NCI-H2029 (cell line): ENCODE results near the gene HCFC1R1.
"Not testable (repeated sequence)": the region's sequence is repeated elsewhere in the genome, so short reads cannot be mapped to it uniquely, and the experiment has no call there.

Source experiments
- DNase-seq: peaks from one replicate; lab custom pipeline; 2025; lab: John Stamatoyannopoulos, UW

Gene HCFC1R1, protein sequence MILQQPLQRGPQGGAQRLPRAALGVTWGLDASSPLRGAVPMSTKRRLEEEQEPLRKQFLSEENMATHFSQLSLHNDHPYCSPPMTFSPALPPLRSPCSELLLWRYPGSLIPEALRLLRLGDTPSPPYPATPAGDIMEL

DNA sequence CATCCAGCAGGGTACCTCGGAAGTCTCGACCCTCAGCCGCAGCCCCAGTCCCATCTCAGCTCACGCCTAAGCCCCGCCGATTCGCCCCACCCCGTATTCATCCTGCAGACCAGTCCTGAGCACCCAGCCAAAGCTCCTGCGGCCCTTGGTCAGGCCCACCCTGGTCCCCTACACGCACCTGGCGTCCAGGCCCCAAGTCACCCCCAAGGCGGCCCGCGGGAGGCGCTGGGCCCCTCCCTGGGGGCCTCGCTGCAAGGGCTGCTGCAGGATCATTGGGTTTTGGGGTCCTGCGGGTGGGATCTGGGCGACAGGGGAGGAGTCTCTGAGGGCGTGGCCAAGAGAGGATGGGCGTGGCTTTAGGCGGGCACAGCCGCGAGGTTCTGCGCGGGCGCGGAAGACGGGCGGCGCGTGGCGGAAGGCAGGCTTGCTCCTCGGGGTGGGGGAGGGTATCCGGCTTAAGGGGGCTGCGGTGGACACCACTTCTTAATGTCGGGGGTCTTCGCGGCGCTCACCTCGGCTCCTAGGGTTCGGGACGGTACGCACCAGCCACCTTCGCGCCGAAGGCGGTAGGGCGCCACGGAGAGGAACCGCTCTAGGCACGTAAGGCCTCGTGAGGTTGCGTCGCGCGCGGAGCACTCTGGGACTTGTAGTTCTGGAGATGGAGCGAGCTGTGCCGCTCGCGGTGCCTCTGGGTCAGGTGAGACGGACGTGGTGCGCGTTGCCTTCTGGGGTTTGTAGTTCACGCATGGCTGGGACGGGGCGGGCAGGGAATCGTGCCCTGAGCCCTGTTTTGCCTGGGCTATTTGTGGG is at the start of gene HCFC1R1, which contains the start of gene THOC6:
HCFC1R1 (minus strand) TSS at position 274 of the 810 bp plus-strand sequence; CDS start at position 273, 1 bp downstream.
THOC6 (plus strand) TSS at position 367 of the 810 bp plus-strand sequence; CDS start at position 659, 292 bp downstream.
- peak; percentile 95 for DNase-seq

DNA sequence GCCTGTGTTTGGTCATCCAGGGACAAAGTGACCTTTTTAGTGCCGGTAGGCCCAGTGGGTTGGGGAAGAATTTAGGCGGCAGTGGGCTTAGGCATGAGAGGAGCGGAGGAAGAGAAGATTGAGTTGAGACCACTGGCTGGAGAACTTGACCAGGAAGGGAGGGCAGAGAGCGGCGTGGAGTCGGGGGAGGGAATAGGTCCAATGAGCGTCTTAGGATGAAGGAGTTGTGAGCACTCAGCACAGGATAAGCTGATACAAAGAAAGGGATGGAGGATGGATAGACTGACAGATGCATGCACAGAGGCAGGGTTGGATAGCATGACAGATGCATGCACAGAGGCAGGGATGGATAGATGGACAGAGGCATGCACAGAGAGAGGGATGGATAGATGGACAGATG is 49.7 kb upstream of the HCFC1R1 start:
- DNase-seq, result no peak

DNA sequence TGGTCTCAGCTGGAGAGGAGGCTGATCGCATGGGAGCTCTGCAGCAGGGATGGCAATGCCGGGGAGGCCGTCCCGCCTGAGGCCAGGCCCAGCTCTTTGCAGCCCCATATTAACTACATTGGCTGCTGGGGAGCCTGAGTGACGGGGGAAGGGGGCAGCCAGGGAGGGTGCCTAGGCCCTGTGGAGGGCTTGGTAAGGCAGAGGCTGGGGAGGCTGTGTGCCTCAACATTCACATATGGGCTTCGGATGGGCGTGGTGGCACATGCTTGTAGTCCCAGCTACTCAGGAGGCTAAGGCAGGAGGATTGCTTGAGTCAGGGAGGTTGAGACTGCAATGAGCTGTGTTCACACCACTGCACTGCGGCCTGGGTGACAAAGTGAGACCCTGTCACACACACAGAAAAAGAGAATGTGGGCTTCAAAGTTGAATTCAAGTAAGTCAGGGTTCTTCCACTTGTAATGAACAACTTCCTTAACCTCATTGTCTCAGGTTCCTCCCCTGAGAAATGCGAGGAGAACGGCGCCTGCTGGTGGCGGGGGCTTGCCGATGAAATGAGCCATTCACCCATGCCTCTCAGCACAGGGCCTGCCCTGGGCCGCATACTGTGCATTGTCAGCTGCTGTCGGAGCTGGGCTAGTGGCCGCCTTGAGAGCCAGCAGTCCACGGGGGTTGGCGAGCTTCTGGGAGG is 49.0 kb upstream of the HCFC1R1 start:
- DNase-seq, result not testable (repeated sequence)

DNA sequence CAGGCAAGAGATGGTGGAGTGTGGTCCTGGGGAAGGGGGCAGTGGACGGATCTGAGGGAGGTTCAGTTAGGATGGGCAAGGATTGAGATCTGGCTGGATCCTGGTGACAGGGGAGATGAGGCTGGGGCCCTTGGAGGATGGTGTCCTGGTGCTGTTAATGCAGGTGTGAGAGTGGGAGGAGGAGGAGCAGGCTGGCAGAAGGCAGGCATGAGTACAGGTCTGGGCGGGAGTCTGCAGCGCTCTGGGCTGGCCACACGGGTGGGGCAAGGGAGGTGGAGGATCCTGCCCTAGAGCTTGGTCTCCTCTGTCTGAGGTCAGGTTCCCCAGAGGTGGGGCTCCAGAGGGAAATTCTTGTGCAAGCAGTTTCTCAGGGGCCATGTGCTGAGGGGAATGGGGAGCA is 48.4 kb upstream of the HCFC1R1 start:
- not testable (repeated sequence) for DNase-seq

DNA sequence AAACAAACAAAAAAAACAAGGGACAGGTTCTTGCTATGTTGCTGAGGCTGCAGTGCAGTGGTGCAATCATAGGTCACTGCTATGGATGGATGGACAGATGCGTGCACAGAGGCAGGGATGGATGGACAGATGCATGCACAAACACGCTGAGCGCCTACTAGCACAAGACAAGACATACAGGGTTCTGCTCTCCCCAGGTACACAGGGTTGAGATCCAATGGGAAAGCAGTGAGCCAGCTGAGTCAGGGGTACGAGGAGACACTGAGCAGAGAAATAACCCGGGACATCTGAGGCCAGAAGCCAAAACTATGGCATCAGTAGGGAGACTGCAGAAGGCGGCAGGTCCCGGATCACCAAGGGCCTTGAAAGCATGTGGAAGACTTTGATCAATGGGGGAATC is 47.9 kb upstream of the HCFC1R1 start:
- DNase-seq, result no peak

DNA sequence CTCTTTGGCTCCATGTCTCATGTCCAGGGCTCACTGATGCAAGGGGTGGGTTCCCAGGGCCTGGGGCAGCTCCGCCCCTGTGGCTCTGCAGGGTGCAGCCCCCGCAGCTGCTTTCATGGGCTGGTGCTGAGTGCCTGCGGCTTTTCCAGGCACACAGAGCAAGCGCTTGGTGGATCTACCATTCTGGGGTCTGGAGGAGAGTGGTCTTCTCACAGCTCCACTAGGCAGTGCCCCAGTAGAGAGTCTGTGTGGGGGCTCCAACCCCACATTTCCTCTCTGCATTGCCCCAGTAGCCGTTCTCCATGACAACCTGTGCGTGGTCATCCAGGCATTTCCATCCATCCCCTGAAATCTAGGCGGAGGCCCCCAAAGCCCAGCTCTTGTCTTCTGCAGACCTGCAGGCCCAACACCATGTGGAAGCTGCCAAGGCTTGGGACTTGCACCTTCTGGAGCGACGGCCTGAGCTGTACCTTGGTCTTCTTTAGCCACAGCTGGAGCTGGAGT is 46.9 kb upstream of the HCFC1R1 start:
- DNase-seq, result no peak

DNA sequence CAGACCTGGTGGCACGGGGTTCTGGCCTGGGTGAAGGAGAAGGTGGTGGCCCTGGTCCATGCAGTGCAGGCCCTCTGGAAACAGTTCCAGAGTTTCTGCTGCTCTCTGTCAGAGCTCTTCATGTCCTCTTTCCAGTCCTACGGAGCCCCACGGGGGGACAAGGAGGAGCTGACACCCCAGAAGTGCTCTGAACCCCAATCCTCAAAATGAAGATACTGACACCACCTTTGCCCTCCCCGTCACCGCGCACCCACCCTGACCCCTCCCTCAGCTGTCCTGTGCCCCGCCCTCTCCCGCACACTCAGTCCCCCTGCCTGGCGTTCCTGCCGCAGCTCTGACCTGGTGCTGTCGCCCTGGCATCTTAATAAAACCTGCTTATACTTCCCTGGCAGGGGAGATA is 45.4 kb upstream of the HCFC1R1 start:
- not testable (repeated sequence) for DNase-seq

DNA sequence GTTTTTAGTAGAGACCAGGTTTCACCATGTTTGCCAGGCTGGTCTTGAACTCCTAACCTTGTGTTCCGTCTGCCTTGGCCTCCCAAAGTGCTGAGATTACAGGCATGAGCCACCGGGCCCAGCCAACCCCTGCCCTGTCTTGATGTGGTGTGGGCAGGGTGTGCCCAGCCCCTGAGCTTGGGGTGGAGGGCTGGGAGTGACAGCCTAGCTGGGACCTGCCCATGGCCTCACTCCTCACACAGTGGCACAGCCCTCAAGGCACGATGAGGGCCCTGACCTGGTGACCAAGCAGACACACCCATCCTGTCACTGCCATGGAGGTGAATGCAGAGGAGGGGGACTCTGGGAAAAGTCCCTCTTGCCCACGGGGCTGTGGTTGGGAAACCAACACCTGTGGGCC is 44.7 kb upstream of the HCFC1R1 start:
- no peak for DNase-seq

DNA sequence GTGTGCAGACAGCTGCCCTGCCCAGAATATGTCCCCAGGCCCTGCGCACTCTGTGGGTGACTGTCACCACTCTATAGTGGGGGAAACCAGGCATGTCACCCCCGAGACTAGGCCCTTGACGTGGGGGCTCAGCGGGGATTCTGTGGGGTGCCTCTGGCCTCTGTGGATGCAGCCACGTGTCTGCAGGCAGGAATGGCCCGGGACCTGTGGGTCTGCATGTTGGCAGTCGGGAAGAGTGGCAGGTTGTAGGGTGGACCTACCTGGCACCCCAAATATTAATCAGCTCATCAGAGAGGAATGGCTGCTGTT is 42.7 kb upstream of the HCFC1R1 start:
- no peak for DNase-seq

DNA sequence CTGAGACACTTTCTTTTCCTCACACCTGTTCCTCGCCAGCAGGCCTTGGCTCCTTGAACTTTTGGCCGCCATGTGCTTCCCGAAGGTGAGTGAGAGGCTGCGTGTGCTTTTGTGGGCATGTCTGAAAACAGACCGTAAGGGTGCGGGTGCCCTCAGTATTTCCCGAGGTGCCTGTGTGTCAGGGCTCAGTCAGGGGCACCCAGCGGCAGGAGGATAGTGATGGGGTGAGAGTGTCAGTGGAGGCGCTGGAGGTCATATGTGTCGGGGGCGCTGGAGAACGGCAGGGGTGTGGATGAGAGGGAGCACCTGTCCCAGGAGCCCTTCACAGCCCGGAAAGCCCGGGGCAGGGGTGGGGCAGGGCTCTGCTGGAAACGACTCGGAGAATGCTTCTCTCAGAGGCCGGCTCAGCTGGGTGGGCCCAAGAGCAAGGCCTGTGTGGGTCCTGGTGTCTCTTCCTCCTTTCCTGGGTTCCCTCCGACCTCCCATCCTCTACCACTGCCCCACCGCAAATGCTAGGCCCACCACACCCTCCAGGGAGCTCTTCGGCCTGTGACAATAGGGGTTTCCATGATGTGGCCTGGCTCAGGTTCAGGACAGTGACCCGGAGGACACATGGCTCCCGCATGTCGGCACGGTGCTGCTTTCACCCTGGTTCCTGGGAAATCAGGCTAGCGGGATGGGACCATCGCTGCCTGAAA is 42.1 kb upstream of the HCFC1R1 start:
- DNase-seq, result no peak

DNA sequence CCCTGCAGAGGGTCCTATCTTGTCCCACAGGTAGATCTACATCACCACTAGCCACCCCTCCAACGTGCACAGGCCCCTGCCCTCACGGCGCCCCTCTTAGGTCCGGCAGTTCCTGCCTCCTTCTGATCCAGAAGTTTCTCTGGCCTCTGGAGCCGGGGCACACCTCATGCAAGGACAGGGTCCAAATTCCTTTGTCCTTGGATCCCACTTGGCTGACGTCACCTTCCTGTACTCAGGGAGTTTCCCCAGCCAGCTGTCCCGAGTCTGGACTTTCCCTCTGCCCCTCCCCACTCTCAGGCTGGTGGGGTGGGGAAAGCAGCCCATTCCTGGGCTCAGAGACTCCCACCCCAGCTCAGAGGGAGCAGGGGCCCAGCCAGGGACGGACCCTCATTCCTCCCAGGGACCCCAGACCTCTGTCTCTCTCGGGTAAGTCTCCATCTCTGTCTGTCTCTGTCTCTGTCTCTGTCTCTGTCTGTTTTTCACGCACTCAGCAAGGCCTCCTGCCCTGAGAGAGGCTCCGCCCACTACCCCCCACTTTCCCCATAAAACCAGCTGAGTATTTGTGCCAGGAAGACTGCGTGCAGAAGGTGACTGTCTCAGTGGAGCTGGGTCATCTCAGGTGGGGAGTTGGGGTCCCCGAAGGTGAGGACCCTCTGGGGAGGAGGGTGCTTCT is 41.5 kb upstream of the HCFC1R1 start, which contains the start of gene IL32:
IL32 (plus strand) TSS at position 572 of the 673 bp plus-strand sequence. CDS start 172 bp downstream, outside the sequence.
- no peak for DNase-seq

DNA sequence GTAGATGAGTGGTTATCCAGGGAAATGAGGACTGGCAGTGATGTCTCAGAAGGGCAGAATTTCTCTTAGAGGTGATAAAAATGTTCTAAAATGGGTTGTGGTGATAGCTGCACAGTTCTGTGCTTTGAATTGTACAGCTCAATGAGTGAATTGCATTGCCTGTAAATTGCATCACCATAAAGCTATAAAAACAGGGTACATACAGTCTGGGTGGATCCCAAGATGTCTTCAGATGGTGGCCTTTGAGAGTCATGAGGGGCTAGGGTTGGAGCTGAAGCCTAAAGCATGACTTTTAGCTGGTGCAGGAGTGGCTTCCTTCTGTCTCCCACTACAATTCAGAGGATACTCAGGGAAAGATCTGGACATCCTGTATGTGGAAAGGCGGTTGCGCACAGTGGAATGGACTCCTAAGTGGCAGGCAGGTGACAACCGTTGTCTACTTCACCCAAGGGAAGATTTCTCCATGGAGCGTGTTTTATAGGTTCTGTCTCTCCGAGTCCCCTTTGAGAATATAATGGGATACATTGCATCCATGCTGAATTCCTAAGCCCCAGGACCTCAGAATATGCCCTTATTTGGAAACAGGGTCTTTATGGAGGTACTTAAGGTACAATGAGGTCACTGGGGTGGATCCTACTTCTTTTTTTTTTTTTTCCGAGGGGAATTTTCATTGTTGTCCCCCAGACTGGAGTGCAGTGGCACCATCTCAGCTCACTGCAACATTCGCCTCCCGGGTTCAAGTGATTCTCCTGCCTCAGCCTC is 40.1 kb upstream of the HCFC1R1 start:
- DNase-seq, result no peak

DNA sequence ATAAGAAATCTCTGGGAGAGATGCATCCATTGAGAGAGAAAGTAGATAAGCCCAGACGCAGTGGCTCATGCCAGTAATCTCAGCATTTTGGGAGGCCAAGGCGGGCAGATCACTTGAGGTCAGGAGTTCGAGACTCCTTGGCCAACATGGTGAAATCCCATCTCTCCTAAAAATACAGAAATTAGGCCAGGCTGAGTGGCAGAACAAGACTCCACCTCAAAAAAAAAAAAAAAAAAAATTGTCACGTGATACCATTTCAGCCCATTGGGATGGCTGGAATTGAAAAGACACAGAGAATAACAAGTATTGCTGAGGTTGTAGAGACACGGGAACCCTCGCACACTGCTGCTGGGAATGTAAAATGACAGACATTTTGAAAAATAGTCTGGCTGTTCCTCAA is 38.8 kb upstream of the HCFC1R1 start:
- DNase-seq, result no peak

DNA sequence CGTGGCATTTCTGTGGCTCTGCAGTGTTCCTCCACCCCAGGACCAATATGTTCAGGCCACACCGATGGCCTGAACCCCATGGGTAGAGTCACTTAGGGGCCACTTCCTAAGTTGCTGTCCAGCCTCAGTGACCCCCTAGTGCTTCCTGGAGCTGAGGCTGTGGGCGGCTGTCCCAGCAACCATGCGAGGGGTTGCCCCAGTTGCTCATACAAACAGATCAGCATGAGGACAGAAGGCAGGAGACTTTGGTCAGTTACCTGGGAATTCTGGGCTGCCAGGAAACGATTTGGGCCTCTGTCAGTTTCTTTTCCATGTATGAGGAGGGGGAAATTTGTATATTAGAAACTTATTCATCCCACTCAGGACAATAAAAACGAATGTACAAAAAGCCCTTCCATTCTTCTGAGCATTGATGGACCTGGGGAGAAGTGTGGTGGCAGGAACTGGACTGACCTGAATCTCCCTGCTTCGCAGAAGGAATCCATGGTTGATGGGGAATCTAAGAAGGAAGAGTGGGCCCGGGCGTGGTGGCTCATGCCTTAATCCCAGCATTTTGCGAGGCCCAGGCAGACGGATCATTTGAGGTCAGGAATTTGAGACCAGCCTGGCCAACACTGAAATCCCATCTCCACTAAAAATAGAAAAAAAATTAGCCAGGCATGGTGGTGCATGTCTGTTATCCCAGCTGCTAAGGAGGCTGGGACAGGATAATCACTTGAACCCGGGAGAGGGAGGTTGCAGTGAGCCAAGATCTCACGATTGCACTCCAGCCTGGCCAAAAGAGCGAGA is 36.8 kb upstream of the HCFC1R1 start:
- no peak for DNase-seq

DNA sequence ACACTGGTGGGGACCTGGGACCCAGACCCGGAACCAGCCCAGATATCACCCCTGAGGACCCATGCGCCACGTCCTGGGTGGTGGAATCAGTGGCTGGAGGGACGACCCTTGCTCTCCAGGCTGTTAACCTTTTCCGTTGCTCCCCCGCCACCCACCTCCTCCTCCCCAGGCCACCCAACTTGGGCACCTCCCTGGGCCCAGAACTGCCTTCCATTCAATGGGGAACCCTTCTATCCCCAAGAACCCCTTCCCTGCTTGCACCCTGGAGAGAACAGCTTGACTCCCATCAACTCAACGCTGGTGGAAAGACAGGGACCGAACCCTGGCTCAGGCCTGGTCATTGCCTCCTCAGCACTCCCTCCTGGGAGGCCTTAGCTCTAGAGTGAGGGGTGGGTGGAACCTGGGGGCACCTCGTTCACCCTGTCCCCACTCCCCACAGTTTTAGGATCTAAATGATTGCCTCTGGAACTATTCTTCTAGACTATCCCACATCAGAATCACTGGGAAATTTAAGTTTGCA is 36.0 kb upstream of the HCFC1R1 start:
- DNase-seq, result no peak

DNA sequence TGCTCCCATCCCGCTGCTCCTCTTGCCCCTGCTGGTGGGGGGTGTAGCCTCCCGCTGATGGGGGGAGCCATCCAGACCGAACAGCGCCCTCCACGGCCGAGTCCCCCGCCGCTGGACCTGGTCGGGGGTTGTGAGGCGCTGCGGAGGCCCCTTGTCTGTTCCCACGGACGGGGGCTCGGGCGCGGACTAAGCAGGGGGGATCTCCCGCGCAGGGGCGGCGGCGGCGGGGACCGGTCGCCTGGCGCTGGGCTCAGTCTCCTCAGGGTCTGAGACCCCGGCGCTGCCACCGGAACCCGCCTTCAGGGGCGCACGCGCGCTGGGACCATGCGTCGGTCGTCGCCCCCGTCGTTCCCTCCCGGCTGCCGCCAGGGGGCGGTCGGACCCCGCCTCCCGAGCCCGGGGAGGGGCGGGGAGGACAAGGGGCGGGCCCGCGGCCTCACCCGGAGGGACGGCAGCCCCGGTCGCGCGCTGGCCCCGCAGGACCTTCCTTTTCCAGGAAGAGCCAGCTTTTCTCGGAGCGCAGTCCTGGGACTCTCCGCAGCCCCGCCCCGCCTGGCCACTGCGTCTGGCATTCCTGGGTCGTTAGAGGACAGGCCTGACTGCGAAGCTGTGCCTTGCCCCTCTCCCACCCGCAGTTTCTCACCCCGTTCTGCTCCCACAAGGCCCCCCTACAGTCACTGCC is 35.4 kb upstream of the HCFC1R1 start:
- peak; percentile 65 for DNase-seq

DNA sequence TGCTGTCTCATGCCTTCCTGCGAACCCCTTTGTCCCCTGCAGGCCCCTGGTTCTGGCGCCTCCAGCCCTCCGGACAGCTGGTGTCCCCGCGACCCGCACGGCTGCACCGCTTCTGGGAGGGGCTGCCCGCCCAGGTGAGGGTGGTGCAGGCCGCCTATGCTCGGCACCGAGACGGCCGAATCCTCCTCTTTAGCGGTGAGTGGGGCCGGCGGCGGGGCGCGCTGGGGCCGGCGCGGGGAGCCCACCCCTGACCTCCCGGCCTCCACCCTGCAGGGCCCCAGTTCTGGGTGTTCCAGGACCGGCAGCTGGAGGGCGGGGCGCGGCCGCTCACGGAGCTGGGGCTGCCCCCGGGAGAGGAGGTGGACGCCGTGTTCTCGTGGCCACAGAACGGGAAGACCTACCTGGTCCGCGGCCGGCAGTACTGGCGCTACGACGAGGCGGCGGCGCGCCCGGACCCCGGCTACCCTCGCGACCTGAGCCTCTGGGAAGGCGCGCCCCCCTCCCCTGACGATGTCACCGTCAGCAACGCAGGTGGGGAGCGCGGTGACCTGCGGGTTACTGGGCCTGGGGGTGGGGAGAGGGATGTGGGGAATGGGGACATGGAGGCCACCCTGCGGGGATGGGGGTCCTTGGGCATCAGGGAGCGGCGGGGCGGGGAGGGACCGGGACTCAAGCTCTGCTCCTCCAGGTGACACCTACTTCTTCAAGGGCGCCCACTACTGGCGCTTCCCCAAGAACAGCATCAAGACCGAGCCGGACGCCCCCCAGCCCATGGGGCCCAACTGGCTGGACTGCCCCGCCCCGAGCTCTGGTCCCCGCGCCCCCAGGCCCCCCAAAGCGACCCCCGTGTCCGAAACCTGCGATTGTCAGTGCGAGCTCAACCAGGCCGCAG is 34.6 kb upstream of the HCFC1R1 start:
- no peak for DNase-seq
